HG02840 (cell line): ENCODE data around the gene ZNF507.
"Not testable (repeated sequence)": the region's sequence is repeated elsewhere in the genome, so short reads cannot be mapped to it uniquely, and the experiment has no call there.

ENCODE experiments used
- ATAC-seq: cut with Tn5 transposase; IDR thresholded peaks from one replicate; pipeline ENCODE4 v1.9.1; 2021; ENCODE audit warnings: mild to moderate bottlenecking, moderate library complexity, moderate number of reproducible peaks; ENCODE audit not compliant: unreplicated experiment, low FRiP score

The ZNF507 gene

GRCh38 chr19:32367063-32367462 is 21.7 kb downstream of the ZNF507 start:
- ATAC-seq, result no peak

DNA sequence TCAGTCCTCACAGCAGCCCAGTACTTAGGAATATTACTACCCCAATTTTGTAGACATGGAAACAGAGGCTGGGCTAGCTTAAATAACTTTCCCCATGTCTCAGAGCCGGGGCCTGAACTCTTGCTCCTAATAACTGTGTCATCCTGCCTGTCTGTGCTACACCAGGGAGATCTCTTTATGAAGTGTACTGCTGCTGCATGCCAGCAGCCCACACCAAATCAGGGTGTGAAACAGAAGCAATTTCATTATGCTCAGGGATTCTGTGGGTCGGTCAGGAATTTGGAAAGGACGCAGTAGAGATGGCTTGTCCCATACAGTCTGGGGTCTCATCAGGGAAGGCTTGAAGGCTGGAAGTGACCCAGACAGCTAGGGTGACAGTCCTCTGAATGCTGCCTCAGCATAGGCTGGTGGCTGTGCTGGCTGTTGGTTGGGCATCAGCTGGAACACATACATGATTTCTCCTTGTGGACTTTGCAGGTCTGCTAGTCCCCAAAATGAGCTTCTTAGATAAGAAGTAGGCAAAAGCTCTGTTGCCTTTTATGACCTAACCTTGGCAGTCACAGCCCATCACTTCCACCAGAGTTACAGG is 22.6 kb downstream of the ZNF507 start:
- no peak for ATAC-seq

DNA sequence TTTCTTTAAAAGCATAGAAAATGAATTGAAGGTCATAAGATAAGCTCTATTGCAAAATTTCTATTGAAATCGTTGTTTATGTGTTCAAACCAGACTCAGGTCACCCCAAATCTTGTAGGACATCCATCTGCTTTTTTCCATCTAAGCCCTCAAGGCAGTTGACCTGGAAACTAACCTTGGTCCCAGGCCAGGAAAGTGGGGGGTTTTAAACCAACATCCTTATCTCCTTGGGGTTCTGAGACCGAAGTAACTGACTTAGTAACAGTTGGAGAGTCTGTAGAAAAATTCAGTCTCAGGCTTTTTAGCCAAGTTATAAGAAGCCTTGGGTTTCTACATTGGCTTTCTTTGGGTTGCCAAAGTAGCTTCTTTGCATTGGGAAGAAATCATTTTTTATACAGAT is 23.4 kb downstream of the ZNF507 start:
- no peak for ATAC-seq

GRCh38 chr19:32372726-32373517 is 27.5 kb downstream of the ZNF507 start:
- ATAC-seq, result no peak

- ATAC-seq, result no peak
These were observed 28.3 kb downstream of the ZNF507 start for GRCh38 chr19:32373585-32374295.

- not testable (repeated sequence) for ATAC-seq
These were observed 29.0 kb downstream of the ZNF507 start for GRCh38 chr19:32374362-32374761.

DNA sequence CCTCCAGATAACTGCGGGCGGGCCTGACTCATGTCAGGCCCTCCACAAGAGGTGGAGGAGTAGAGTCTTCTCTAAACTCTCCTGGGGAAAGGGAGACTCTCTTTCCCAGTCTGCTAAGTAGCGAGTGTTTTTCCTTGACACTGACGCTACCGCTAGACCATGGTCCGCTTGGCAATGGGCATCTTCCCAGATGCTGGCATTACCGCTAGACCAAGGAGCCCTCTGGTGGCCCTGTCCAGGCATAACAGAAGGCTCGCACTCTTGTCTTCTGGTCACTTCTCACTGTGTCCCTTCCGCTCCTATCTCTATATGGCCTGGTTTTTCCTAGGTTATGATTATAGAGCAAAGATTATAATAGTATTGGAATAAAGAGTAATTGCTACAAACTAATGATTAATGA is 31.7 kb downstream of the ZNF507 start:
- not testable (repeated sequence) for ATAC-seq

DNA sequence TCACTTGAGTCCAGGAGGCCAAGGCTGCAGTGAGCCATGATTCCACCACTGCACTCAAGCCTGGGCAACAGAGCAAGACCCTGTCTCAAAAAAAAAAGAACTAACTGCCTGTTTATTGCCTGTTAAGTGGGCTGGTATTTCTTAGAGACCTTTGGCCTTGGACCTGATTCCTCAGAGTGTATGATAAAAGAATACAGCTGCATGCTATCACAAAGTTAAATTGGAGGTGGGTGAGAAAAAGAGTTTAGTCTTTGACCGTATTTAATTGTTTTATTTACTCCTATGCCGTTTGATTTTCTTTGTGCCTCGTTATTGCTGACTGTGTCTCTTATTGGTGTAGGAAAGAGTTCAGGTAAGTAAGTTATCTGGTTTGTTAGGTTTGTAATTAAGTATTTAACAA is 34.9 kb downstream of the ZNF507 start:
- ATAC-seq, result no peak

DNA sequence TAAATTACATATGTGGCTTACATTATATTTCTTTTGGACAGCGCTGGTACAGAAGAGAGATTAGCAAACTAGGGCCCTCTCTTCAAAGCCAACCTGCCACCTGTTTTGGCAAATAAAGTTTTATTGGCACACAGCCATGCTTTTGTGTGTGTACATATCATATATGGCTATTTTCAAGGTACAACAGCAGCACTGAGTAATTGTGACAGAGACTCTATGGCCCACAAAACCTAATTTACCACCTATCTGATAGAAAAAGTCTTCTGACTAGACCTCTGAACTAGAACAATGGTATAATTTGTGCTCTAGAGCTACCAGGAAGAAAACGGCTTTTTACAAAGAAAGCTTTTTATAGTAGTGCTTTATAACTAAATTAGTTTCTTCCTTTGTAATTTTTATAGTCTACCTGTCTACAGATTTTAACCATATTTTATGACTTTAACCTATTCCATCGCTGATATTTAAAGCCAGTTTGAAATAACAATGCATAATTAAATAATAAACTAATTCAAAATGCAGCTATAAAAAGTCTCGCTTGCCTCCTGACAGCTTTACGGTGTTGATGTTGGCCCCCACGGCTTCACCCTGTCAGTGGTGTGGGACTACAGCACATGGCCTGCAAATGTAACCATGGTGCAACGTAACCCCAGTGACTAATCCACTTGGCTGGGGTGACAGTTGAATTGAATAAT is 42.4 kb downstream of the ZNF507 start:
- no peak for ATAC-seq

GRCh38 chr19:32388393-32388855 is 43.0 kb downstream of the ZNF507 start:
- ATAC-seq, result no peak

DNA sequence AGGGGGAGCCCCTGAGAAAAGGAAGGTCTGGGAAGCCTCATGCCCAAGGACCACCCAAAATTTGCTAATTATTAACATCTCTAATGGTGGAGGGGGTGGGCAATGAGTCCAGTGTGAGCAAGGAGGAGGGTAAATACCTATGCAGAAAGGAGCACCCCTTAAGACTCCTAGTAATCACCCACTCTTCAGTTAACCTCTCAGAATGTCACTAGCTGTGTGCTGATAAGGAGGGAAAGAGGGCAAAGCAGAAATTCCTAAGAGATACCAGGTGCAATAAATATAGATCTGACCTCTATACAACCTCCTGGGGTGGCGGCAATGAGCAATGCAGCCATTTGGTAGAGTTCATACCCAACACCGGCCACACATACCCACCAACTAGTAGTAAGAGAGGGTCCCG is 47.5 kb downstream of the ZNF507 start:
- no peak for ATAC-seq

- ATAC-seq, result no peak
These were observed 50.7 kb downstream of the ZNF507 start for GRCh38 chr19:32396046-32396652.

GRCh38 chr19:32397671-32398101 is 52.3 kb downstream of the ZNF507 start:
- ATAC-seq, result no peak

DNA sequence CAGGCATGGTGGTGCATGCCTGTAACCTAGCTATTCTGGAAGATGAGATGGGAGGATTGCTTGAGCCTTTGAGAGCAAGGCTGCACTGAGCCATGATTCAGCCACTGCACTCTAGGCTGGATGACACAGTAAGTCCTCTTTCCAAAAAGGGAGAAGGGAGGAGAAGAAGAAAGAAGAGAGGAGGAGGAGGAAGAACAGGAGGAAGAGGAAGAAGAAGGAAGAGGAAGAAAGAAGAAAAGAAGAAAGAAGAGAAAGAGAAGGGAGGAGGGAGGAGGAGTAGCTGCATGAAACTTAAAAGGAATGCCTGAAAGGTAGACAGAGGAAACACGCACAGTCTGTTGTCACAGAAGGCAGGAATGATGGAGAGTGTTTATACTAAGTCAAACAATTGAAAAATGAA is 56.6 kb downstream of the ZNF507 start:
- no peak for ATAC-seq

GRCh38 chr19:32403291-32403995 is 58.0 kb downstream of the ZNF507 start:
- no peak for ATAC-seq

- no peak for ATAC-seq
These were observed 59.0 kb downstream of the ZNF507 start for GRCh38 chr19:32404213-32404932.

DNA sequence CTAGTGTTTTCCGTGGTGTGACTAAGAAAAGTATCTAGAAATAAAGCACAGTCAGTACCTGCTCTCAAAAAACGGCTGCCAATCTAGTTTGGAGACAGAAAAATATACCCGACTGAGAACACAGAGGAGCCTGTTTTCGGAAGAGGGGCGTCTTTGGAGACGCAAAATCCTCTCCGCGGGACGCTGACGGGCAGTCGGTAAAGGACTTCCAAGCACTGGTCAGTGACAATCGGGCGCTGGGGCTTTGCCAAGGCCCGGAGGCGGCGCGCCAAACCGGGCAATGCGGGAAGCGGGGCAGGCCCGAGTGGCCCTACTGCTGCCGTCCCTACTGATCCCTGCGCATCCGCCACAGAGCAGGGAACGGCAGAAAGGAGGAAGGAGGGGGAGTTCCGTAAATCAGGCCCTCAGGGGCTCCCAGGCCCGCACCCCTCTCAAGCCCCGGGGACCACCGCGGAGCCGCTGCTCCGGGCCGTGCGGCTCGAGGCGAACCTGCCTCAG is 59.6 kb downstream of the ZNF507 start:
- ATAC-seq, result peak; percentile 4

DNA sequence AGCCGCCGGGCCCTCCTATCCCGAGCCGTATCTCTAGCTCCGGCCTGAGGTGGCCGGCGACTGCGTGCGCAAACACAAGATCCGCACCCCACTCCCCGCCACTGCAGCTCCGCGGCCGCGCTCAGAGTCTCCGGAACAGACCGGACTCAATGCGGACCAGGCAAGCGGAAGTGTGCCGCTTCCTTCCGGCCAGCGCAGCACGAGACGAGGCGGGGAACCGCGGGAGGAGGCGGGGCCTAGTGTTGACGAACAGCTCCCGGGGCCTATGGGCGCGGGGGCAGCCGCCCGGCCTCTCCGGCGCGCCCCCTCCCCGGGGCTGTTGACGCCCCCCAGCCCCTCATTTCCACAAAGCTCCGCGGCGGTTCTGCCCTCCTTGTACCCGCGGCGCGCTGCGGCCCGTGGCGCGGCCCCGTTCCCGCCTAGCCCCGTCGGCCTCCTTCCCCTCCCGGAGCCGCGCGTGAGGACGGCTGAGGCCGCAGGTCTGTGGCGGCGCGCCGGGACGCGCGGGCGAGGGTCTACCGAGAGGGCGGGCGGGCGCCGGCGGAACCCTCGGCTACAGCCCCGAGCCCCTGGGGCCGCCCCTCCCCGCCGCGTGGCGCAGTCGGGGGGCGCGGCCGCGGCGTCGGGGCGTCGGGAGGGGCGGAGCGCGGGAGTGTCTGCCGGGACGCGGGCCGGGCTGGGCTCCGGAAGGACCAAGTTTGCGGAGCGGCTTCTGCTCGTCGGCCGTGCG is 60.2 kb downstream of the ZNF507 start, which contains the start of gene DPY19L3:
TSS of gene DPY19L3 (plus strand) at position 340 of the 730 bp plus-strand sequence. CDS start 2,484 bp downstream, outside the sequence.
- peak; percentile 93 for ATAC-seq
